NCI-H748 (cell line): ENCODE results near the gene SF3B5.
"Not testable (repeated sequence)": the region's sequence is repeated elsewhere in the genome, so short reads cannot be mapped to it uniquely, and the experiment has no call there.

ENCODE experiments used
- DNase-seq: peaks from one replicate; lab custom pipeline; 2025; ENCODE audit not compliant: unreplicated experiment; lab: John Stamatoyannopoulos, UW

SF3B5 gene

DNA sequence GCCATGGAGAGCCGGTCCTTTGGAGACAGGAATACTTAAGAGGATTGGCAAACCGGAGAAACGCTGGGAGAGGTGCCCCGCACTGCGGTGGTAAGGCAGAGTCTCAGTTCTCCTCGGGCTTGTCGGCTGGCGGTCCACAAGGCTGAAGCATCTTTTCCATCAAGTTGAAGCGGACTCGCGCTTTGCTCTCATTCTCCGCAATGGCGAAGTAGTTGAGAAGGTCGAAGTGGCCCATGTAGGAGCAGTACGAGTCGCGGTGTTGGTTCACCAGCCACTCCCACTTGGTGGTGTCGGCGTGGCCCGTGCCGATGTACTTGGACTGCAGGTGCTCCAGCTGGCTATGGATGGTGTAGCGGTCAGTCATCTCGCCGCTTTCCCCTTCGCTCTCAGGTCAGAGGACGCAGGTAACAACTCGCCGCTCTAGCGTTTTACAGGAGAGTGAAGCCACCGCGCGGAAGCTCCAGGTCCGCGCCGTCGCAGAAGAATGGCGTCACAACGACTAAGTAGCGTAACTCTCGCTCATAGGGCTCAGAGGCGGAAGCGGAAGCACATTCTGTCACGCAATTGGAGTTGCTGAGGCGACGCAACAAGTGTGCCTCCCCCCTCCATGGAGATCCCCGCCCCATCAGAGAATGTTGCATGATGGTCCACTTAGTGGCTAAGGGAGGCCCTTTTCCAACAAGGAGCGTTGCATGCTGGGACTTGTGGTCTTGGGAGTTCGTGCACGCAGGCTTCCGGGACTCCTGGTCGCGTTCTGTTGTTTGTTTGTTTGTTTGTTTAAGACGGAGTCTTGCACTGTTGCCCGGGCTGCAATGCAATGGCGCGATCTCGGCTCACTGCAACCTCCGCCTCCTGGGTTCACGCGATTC, at the start of gene SF3B5:
Gene SF3B5, minus strand, starts transcription at position 440 of the 869 bp plus-strand sequence. Its CDS starts 76 bp downstream, at position 364.
- peak; percentile 100 for DNase-seq

DNA sequence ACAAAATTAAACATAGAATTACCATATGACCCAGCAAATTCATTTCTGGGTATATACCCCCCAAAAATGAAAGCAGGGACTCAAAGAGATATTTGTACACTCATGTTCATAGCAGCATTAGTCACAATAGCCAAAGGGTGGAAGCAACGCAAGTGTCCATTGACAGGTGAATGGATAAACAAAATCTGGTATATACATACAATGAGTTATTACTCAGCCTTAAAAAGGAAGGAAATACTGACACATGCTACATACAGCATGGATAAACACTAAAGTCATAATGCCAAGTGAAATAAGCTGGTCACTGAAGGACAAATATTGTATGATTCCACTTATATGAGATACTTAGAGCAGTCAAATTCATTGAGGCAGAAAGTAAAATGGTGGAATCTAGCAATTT, 49.6 kb upstream of the SF3B5 start:
- no peak for DNase-seq

DNA sequence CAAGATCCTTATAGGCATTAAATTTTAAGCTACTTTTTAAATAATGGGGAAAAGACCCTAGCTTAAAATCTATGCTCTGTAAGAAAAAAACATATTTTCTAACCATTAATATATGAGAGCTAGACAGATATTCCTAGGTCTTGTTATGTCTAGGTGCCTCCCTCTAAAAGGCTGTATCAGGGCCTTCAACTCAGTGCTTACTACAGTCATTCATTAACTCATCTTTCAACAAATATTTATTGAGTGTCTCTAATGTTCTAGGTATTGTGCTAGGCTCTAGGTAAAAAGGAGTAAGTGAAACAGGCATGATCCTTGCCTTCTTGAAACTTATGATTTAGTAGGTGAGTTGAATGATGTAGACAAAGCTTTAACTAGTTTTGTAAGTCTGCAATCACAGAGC, 48.5 kb upstream of the SF3B5 start:
- no peak for DNase-seq

- no peak for DNase-seq
Observed at GRCh38 chr6:144143106-144143505, 47.7 kb upstream of the SF3B5 start.

DNA sequence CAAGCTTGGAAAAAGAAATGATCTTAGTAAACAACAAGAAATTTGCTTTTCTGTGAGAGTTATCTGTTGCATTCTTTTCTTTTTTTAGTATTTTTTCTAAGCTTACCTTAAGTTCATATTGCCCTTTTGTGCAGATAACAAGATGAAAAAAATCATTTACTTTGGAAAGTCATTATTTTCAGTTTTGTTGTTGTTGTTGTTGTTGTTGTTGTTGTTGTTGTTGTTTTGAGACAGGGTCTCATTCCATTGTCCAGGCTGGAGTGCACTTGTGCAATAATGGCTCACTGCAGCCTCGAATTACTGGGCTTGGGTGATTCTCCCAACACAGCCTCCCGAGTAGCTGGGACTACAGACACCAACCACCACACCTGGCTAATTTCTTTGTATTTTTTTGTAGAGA, 46.1 kb upstream of the SF3B5 start:
- DNase-seq, result no peak

GRCh38 chr6:144140867-144141266, 45.5 kb upstream of the SF3B5 start:
- no peak for DNase-seq

DNA sequence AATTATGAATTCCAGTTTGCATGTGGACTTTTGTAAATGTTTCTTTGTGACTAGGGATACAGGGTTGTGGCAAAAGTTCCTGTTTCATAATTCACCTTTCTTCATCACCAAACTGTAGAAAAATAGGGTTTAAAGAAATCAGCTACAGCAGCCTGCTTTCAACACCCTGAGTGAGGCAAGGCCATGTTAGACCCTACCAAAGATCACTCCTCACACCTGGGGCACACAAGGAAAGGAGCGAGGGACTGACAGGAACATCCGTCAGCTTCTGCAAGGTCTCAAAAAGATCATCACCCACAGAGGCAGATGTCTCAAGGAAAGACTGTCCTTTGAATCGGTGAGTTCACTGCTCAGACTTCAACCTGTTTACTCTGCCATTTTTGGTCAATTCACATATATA, 44.4 kb upstream of the SF3B5 start:
- DNase-seq, result no peak

DNA sequence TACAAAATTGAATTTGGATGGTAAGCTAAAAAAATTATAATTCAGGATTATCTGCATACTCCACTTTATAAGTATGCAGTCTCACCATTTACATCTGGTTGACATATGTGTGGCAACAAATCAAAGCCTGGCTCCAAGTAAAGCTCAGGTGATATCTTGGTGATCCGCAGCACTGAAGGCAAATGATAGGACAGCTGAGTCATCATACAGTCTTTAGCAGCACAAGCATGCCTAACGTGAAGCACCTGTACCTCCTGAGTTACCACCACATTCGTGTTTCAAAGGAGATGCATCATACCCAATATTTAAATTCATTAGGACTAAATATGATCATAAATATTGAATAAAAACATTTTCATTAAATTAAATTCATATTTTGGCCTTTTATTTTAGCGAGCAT, 43.2 kb upstream of the SF3B5 start:
- no peak for DNase-seq

DNA sequence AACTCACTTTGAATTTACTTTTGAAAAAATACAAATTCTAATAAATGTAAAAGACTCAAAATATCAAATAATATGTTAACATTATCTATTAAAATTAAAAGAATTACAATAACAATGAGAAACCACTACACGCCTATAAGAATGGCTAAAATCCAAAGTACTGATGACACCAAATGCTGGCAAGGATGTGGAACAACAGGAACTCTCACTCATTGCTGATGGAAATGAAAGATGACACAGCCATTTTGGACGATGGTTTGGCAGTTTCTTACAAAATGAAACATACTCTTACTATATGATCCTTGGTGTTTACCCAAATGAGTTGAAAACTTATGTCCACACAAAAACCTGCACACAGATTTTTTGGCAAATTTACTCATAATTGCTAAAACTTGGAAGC, 39.4 kb upstream of the SF3B5 start:
- no peak for DNase-seq

DNA sequence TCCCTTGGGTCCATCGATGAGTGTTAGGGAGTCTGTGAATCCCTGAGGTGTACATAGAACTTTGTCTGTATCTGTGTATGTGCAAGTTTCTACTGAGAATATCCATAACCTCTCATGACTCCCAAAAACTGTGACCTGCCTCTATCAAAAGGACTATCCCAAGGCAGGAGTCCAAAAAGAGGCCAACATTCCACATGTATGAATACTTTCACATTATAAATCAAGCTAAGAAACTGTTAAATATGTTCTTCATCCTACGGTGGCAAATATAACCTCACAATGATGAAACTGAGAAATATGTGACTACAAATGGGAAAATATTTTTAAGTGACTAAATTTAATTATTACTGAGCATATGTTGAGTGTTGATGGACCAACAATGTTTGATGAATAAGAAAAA, 38.8 kb upstream of the SF3B5 start:
- no peak for DNase-seq

- DNase-seq, result no peak
Observed at GRCh38 chr6:144133225-144133821, 38.0 kb upstream of the SF3B5 start.

DNA sequence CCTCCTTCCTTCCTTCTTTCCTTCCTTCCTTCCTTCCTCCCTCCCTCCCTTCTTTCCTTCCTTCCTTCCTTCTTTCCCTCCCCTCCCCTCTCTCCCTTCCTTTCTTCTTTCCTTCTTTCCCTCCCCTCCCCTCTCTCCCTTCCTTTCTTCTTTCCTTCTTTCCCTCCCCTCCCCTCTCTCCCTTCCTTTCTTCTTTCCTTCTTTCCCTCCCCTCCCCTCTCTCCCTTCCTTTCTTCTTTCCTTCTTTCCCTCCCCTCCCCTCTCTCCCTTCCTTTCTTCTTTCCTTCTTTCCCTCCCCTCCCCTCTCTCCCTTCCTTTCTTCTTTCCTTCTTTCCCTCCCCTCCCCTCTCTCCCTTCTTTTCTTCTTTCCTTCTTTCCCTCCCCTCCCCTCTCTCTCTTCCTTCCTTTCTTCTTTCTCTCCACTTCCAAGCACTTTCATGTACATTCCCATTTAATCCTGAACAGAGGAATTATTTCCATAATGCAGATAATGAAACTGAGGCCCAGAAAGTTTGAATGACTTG, 36.9 kb upstream of the SF3B5 start:
- DNase-seq, result not testable (repeated sequence)

GRCh38 chr6:144131248-144131709, 35.9 kb upstream of the SF3B5 start:
- DNase-seq, result no peak

GRCh38 chr6:144129469-144129868, 34.1 kb upstream of the SF3B5 start:
- no peak for DNase-seq

- no peak for DNase-seq
Observed at GRCh38 chr6:144127097-144127496, 31.7 kb upstream of the SF3B5 start.

DNA sequence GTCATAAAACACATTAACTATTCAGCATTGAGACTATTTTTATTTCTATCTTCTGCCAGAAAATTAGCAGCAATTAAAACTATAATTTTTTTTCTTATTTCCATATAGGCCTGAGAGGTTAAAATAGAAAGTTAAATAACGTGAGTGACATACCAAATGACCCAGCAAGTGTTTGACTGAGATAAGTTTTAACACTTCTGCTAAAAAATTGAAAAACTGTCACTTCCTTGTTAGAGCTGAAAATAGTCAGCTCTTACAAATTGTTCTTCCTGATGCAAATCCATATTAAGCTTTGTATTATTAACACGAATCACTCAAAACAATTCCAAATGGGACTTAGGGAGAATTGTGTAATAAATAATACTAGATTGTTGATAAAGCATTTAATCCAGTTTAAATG, 28.5 kb upstream of the SF3B5 start:
- no peak for DNase-seq

- DNase-seq, result no peak
Observed at GRCh38 chr6:144123421-144123820, 28.0 kb upstream of the SF3B5 start.

DNA sequence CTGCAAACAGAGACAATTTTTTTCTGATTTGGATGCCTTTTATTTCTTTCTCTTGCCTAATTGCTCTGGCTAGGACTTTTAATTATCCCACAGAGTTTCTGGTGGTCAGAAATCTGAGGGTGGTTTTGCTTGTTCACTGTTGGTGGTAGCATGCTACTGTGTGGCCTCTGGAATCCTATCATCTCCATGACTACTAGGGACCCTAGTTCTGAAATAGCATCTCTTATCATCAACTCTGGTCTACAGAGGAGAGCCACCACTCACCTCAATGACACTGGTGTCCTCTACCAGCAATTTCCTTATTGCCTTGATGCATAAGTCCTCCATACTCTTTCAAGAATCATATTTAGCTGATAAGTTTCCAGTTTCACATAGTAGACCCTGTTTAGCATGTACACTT, 27.5 kb upstream of the SF3B5 start:
- no peak for DNase-seq

- no peak for DNase-seq
Observed at GRCh38 chr6:144119376-144119775, 24.0 kb upstream of the SF3B5 start.

DNA sequence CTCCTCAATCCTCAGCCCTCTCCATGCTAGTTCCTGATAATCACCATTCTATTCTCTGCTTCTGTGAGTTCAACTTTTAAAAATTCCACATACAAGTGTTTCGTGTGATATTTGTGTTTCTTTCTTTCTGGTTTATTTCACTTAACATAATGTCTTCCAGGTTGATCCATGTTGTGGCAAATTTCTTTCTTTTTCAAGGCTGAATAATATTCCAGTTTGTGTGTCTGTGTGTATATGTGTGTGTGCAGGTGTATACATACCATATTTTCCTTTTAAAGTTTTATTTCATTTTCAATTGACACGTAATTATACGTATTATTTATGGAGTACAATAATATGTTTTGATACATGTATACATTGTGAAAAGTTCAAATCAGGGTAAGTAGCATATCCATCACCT, 19.8 kb upstream of the SF3B5 start:
- no peak for DNase-seq

- DNase-seq, result no peak
Observed at GRCh38 chr6:144113366-144113765, 18.0 kb upstream of the SF3B5 start.

- no peak for DNase-seq
Observed at GRCh38 chr6:144110210-144110609, 14.8 kb upstream of the SF3B5 start.
